SK-N-SH treated with all-trans-retinoic acid at 6 μM for 48 hours (cell line): ENCODE measurements around the gene PPARG.

Experiments
- ARNTL ChIP-seq: fragments of 450-650 bp; formaldehyde crosslinking; IDR thresholded peaks from 2 replicates; pipeline ENCODE4 v1.5.0; 2020; ENCODE audit warnings: low read depth, mild to moderate bottlenecking, moderate library complexity, borderline replicate concordance
- ISL1 ChIP-seq: fragments of 250-450 bp; sonication (Bioruptor Pico); IDR thresholded peaks from 2 replicates; pipeline ENCODE4 v2.1.2; 2022; ENCODE audit warnings: mild to moderate bottlenecking, moderate library complexity
- TOX ChIP-seq: fragments of 250-450 bp; sonication (Bioruptor Pico); IDR thresholded peaks from 2 replicates; pipeline ENCODE4 v1.8.0; 2021; ENCODE audit warnings: mild to moderate bottlenecking, moderate library complexity, borderline replicate concordance
- ZNF8 ChIP-seq: fragments of 450-650 bp; formaldehyde crosslinking; IDR thresholded peaks from 2 replicates; pipeline ENCODE4 v1.5.0; 2020; ENCODE audit warnings: mild to moderate bottlenecking, moderate library complexity
- TF ChIP-seq, protein P1 (sequence below): fragments of 250-450 bp; sonication (Bioruptor Pico); IDR thresholded peaks from 2 replicates; pipeline ENCODE4 v1.5.1; 2020; ENCODE audit warnings: low read depth, mild to moderate bottlenecking, moderate library complexity
- TF ChIP-seq, protein P2 (sequence below): fragments of 250-450 bp; sonication (Bioruptor Pico); IDR thresholded peaks from 2 replicates; pipeline ENCODE4 v1.8.0; 2020; ENCODE audit warnings: mild to moderate bottlenecking, moderate library complexity, borderline replicate concordance

DNA sequence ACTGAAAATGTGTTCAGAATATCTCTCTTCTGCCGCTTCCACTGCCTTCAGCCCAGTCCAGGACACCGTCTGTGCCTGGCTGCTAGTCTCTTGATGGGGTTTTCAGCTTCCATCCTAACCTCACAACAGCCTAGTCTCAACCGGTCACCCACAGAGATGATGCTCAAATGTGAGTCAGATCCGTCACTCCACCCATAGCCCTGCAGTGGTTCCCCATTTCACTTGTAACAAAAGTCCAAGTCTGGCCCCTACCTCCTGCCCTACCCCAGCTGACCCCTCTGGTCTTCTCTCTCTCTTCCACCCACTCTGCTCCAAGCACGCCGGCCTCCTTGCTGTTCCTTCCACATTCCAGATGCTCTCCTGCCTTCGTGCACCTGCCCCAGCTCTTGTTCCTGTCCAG lies 68.1 kb downstream of the PPARG start:
- TF ChIP-seq, protein P1, sequence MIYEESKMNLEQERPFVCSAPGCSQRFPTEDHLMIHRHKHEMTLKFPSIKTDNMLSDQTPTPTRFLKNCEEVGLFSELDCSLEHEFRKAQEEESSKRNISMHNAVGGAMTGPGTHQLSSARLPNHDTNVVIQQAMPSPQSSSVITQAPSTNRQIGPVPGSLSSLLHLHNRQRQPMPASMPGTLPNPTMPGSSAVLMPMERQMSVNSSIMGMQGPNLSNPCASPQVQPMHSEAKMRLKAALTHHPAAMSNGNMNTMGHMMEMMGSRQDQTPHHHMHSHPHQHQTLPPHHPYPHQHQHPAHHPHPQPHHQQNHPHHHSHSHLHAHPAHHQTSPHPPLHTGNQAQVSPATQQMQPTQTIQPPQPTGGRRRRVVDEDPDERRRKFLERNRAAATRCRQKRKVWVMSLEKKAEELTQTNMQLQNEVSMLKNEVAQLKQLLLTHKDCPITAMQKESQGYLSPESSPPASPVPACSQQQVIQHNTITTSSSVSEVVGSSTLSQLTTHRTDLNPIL: no peak
- TF ChIP-seq ISL1 (CRISPR knock-in tag) (no peak), ARNTL (CRISPR knock-in tag) (no peak), ZNF8 (no peak), TOX (CRISPR knock-in tag) (no peak)
- TF ChIP-seq, protein P2, sequence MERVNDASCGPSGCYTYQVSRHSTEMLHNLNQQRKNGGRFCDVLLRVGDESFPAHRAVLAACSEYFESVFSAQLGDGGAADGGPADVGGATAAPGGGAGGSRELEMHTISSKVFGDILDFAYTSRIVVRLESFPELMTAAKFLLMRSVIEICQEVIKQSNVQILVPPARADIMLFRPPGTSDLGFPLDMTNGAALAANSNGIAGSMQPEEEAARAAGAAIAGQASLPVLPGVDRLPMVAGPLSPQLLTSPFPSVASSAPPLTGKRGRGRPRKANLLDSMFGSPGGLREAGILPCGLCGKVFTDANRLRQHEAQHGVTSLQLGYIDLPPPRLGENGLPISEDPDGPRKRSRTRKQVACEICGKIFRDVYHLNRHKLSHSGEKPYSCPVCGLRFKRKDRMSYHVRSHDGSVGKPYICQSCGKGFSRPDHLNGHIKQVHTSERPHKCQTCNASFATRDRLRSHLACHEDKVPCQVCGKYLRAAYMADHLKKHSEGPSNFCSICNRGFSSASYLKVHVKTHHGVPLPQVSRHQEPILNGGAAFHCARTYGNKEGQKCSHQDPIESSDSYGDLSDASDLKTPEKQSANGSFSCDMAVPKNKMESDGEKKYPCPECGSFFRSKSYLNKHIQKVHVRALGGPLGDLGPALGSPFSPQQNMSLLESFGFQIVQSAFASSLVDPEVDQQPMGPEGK: no peak
